ENCODE results near the gene PDCD2L. TPM values are rescaled to one million over a fixed set of nuclear protein-coding genes. Genes with fewer than 3 reads are reported as not detected.
"Not testable (repeated sequence)": the region's sequence is repeated elsewhere in the genome, so short reads cannot be mapped to it uniquely, and the experiment has no call there.

PDCD2L gene
- total and polyA plus RNA-seq, 4 donors: 5.6 to 12.3 (median 6.0) TPM

DNA sequence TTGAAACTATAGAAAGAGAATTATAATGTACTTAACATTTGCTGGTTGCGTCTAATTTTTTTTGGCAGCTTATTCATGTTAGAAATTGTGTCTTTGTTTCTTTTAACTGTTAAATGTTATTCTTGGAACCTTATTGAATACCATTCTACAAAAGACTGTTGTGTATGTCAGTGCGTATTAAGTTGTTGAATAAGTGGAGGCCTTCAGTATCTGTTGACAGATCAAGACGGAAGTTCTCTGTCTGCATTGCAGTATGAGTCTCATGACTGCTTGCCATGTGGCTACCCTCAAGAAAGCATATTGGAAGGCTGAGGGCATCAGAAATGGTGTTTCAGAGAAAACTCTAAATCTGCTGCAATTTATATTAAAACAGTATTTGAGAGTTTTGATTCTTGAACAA, 32.5 kb downstream of the PDCD2L start:
- no peak overlapping the region for H3K27ac ChIP-seq (ENCODE audit: low read depth in 1 of 2, low read length in 2 of 2)
- no peaks in the 10 kb centered on the region for H3K9me3 ChIP-seq (ENCODE audit: control insufficient read depth, low read length)
- 1 to 5% methylated on average over 3 of the region's 3 CpGs for WGBS, 2 donors
- H3K27me3 ChIP-seq (ENCODE audit: control insufficient read depth in 1 of 2, insufficient read depth in 2 of 2, low read length in 1 of 2): no peaks in the 10 kb centered on the region
- intact Hi-C loops (cut with DNase I): no loop called here
- H3K4me3 ChIP-seq (ENCODE audit: low read length in 2 of 2): no peak overlapping the region
- H3K36me3 ChIP-seq (ENCODE audit: control insufficient read depth in 1 of 2, insufficient read depth in 2 of 2, low read length in 1 of 2): peaks cover 0 to 2% of the 10 kb centered on the region in 2 donors
- H3K4me1 ChIP-seq (ENCODE audit: control insufficient read depth in 1 of 2, insufficient read depth in 2 of 2, low read length in 2 of 2): peaks cover 6 to 10% of the 10 kb centered on the region in 2 donors
- DNase-seq (no peak), ATAC-seq (ENCODE audit: low FRiP score) (no peak)

DNA sequence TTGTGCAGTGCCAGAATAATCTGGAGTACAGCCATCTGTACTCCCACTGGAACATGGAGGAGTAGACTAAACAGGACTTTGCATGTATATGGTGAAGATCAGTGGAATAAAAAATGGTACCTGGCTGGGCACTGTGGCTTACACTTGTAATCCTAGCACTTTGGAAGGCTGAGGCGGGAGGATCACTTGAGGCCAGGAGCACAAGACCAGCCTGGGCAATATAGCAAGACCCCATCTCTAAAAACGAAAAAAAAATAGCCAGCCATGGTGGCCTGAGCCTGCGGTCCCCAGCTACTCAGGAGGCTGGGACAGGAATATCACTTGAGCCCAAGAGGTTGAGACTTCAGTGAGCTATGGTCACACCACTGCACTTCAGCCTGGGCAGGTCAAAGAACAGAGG, 44.0 kb downstream of the PDCD2L start:
- Histone ChIP-seq H3K4me1 (ENCODE audit: control insufficient read depth in 1 of 2, insufficient read depth in 2 of 2, low read length in 2 of 2) (peaks cover 0 to 3% of the 10 kb centered on the region in 2 donors), H3K9me3 (ENCODE audit: control insufficient read depth, low read length) (no peaks in the 10 kb centered on the region), H3K27ac (ENCODE audit: low read depth in 1 of 2, low read length in 2 of 2) (no peak overlapping the region), H3K36me3 (ENCODE audit: control insufficient read depth in 1 of 2, insufficient read depth in 2 of 2, low read length in 1 of 2) (peaks cover 9 to 10% of the 10 kb centered on the region in 2 donors), H3K4me3 (ENCODE audit: low read length in 2 of 2) (no peak overlapping the region), H3K27me3 (ENCODE audit: control insufficient read depth in 1 of 2, insufficient read depth in 2 of 2, low read length in 1 of 2) (no peaks in the 10 kb centered on the region)
- DNase-seq (no peak), ATAC-seq (ENCODE audit: low FRiP score) (no peak)
- intact Hi-C loops (cut with DNase I): no loop called here
- 96 to 100% methylated on average over 3 of the region's 3 CpGs for WGBS, 2 donors

DNA sequence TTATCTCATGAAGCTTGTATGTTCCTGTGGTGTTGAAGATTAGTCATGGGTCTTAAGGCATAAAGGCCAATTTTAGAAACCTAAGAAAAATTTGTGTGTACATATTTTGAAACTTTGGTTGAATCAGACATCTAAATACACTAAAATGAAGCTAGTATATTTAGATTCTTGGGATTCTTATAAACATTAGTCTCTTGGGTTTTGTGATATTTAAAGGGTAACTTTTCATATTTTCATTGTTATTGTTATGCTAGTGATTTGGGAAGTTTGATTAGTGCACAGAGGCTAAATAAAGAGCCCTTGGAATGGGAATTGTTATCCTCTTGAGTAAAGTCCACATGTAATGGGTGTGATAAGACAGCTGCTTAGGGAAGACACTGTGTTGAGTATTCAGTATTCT, 48.5 kb downstream of the PDCD2L start:
- DNase-seq: no peak
- intact Hi-C loops (cut with DNase I): no loop called here
- H3K9me3 ChIP-seq (ENCODE audit: control insufficient read depth, low read length): no peaks in the 10 kb centered on the region
- H3K4me1 ChIP-seq (ENCODE audit: control insufficient read depth in 1 of 2, insufficient read depth in 2 of 2, low read length in 2 of 2): peaks cover 2 to 7% of the 10 kb centered on the region in 2 donors
- H3K27me3 ChIP-seq (ENCODE audit: control insufficient read depth in 1 of 2, insufficient read depth in 2 of 2, low read length in 1 of 2): no peaks in the 10 kb centered on the region
- no peak for ATAC-seq (ENCODE audit: low FRiP score)
- no peak overlapping the region for H3K4me3 ChIP-seq (ENCODE audit: low read length in 2 of 2)
- peak overlapping the region in 1 of 2 donors; percentile 82 for H3K27ac ChIP-seq (ENCODE audit: low read depth in 1 of 2, low read length in 2 of 2)
- H3K36me3 ChIP-seq (ENCODE audit: control insufficient read depth in 1 of 2, insufficient read depth in 2 of 2, low read length in 1 of 2): peaks cover 2 to 3% of the 10 kb centered on the region in 2 donors

DNA sequence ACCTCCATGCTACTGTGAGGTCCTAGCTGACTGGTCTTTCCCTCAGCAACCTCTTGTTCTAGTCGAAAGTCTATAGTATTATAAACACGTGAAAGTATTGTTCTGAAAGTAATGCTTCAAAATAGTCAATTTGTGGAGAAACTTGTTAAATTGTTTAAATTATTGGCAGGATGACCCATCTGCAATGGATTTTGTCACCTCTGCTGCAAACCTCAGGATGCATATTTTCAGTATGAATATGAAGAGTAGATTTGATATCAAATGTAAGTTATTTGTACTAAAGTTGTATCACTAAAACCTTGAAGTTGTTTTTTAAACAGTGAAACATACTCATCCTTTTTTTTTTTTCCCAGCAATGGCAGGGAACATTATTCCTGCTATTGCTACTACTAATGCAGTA, 49.9 kb downstream of the PDCD2L start:
- WGBS, 2 donors: 77 to 84% methylated on average over 2 of the region's 2 CpGs
- intact Hi-C loops (cut with DNase I): no loop called here
- H3K36me3 ChIP-seq (ENCODE audit: control insufficient read depth in 1 of 2, insufficient read depth in 2 of 2, low read length in 1 of 2): peaks cover 3 to 4% of the 10 kb centered on the region in 2 donors
- peak overlapping the region; percentile 39 to 82 for H3K27ac ChIP-seq (ENCODE audit: low read depth in 1 of 2, low read length in 2 of 2)
- ATAC-seq (ENCODE audit: low FRiP score): no peak
- peaks cover 2 to 10% of the 10 kb centered on the region in 2 donors for H3K4me1 ChIP-seq (ENCODE audit: control insufficient read depth in 1 of 2, insufficient read depth in 2 of 2, low read length in 2 of 2)
- H3K9me3 ChIP-seq (ENCODE audit: control insufficient read depth, low read length): no peaks in the 10 kb centered on the region
- no peaks in the 10 kb centered on the region for H3K27me3 ChIP-seq (ENCODE audit: control insufficient read depth in 1 of 2, insufficient read depth in 2 of 2, low read length in 1 of 2)
- no peak for DNase-seq
- no peak overlapping the region for H3K4me3 ChIP-seq (ENCODE audit: low read length in 2 of 2)

DNA sequence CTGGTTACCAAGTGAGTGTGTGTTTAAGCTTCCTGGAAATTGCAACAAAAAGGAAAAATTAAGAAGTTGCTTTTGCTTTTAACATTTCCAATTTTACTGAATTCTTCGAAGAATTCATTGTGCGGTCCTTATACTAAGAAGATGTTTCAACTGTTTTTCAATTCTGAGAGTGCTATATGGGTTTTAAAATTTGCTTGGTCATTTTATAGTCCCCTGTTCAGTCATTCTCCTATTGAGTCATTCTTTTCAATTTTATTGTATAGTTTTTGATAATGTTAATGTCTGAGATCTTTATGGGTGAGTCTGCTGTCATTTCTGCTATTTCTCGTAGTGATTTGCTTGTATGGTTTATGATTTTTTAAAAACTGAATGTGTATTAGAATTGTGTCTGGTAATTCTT, 50.5 kb downstream of the PDCD2L start:
- no peak overlapping the region for H3K4me3 ChIP-seq (ENCODE audit: low read length in 2 of 2)
- 90 to 91% methylated on average over 3 of the region's 3 CpGs for WGBS, 2 donors
- H3K36me3 ChIP-seq (ENCODE audit: control insufficient read depth in 1 of 2, insufficient read depth in 2 of 2, low read length in 1 of 2): peaks cover 3 to 6% of the 10 kb centered on the region in 2 donors
- ATAC-seq (ENCODE audit: low FRiP score) (no peak), DNase-seq (no peak)
- no peak overlapping the region for H3K27ac ChIP-seq (ENCODE audit: low read depth in 1 of 2, low read length in 2 of 2)
- no peaks in the 10 kb centered on the region for H3K9me3 ChIP-seq (ENCODE audit: control insufficient read depth, low read length)
- H3K27me3 ChIP-seq (ENCODE audit: control insufficient read depth in 1 of 2, insufficient read depth in 2 of 2, low read length in 1 of 2): no peaks in the 10 kb centered on the region
- intact Hi-C loops (cut with DNase I): no loop called here
- H3K4me1 ChIP-seq (ENCODE audit: control insufficient read depth in 1 of 2, insufficient read depth in 2 of 2, low read length in 2 of 2): peaks cover 2 to 14% of the 10 kb centered on the region in 2 donors

DNA sequence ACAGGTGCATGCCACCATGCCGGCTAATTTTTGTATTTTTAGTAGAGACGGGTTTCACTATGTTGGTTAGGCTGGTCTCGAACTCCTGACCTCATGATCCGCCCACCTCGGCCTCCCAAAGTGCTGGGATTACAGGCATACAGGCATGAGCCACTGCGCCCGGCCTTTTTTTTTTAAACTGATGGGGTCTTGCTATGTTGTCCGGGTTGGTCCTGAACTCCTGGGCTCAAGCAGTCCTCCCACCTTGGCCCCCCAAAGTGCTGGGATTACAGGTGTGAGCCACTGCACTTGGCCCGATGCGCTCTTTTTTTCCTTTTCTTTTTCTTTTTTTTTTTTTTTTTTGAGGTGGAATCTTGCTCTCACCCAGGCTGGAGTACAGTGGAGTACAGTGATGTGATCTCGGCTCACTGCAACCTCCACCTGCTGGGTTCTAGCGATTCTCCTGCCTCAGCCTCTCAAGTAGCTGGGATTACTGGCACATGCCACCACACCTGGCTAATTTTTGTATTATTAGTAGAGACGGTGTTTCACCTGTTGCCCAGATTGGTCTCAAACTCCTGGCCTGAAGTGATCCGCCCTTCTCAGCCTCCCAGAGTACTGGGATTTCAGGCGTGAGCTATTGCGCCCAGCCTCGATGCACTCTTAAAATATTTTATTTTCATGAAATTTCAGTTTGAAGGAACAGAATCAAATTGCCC, 51.7 kb downstream of the PDCD2L start:
- ATAC-seq (ENCODE audit: low FRiP score); H3K36me3 ChIP-seq (ENCODE audit: control insufficient read depth in 1 of 2, insufficient read depth in 2 of 2, low read length in 1 of 2); H3K27ac ChIP-seq (ENCODE audit: low read depth in 1 of 2, low read length in 2 of 2); H3K4me3 ChIP-seq (ENCODE audit: low read length in 2 of 2); H3K9me3 ChIP-seq (ENCODE audit: control insufficient read depth, low read length); H3K27me3 ChIP-seq (ENCODE audit: control insufficient read depth in 1 of 2, insufficient read depth in 2 of 2, low read length in 1 of 2); intact Hi-C loops (cut with DNase I); DNase-seq: not testable (repeated sequence)
- 91 to 92% methylated on average over 17 of the region's 17 CpGs for WGBS, 2 donors
- peaks cover 2 to 23% of the 10 kb centered on the region in 2 donors for H3K4me1 ChIP-seq (ENCODE audit: control insufficient read depth in 1 of 2, insufficient read depth in 2 of 2, low read length in 2 of 2)

DNA sequence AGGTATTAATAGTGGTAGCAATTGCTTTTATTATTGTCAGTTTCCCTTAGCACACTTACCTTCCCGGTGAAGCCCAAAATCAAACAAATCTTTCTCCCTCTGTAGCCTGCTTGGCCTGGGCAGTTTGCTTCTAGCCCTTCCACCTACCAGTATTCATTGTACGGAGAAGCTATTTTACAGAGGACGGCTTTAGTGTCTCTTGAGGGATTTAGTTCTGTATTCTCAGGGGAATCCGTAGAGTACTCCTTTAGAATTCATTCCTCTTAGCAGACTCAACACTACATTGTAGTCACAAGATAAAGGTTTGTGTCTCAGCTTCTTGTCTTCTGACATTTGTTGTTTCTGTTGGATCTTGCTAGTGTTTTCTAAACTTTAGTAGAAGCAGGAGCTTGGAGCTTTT, 53.2 kb downstream of the PDCD2L start:
- DNase-seq (no peak), ATAC-seq (ENCODE audit: low FRiP score) (no peak)
- Histone ChIP-seq H3K4me1 (ENCODE audit: control insufficient read depth in 1 of 2, insufficient read depth in 2 of 2, low read length in 2 of 2) (peaks cover 6 to 26% of the 10 kb centered on the region in 2 donors), H3K27me3 (ENCODE audit: control insufficient read depth in 1 of 2, insufficient read depth in 2 of 2, low read length in 1 of 2) (no peaks in the 10 kb centered on the region), H3K27ac (ENCODE audit: low read depth in 1 of 2, low read length in 2 of 2) (peak overlapping the region in 1 of 2 donors; percentile 51), H3K4me3 (ENCODE audit: low read length in 2 of 2) (no peak overlapping the region), H3K36me3 (ENCODE audit: control insufficient read depth in 1 of 2, insufficient read depth in 2 of 2, low read length in 1 of 2) (peaks cover 0 to 8% of the 10 kb centered on the region in 2 donors), H3K9me3 (ENCODE audit: control insufficient read depth, low read length) (no peaks in the 10 kb centered on the region)
- 11 to 12% methylated on average over 4 of the region's 4 CpGs for WGBS, 2 donors
- intact Hi-C loops (cut with DNase I): no loop called here

DNA sequence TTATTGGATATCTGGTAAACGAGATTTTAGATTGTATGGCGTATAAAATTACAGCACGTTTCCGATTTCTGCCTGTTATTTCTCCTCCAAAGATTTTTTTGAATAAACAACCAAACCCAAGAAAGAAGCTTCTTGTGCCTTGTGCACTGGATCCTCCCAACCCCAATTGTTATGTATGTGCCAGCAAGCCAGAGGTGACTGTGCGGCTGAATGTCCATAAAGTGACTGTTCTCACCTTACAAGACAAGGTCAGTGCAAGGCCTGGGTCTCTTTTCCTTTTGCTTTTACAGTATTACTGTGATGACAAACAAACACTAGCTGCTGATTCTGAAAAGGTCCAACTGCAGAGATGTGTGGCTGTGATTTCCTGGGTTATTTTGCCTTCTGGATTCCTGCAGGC, 54.5 kb downstream of the PDCD2L start:
- Histone ChIP-seq H3K4me3 (ENCODE audit: low read length in 2 of 2) (no peak overlapping the region), H3K4me1 (ENCODE audit: control insufficient read depth in 1 of 2, insufficient read depth in 2 of 2, low read length in 2 of 2) (peaks cover 8 to 26% of the 10 kb centered on the region in 2 donors), H3K27ac (ENCODE audit: low read depth in 1 of 2, low read length in 2 of 2) (peak overlapping the region in 1 of 2 donors; percentile 54), H3K36me3 (ENCODE audit: control insufficient read depth in 1 of 2, insufficient read depth in 2 of 2, low read length in 1 of 2) (peaks cover 0 to 12% of the 10 kb centered on the region in 2 donors), H3K9me3 (ENCODE audit: control insufficient read depth, low read length) (no peaks in the 10 kb centered on the region), H3K27me3 (ENCODE audit: control insufficient read depth in 1 of 2, insufficient read depth in 2 of 2, low read length in 1 of 2) (no peaks in the 10 kb centered on the region)
- intact Hi-C loops (cut with DNase I): no loop called here
- WGBS, 2 donors: 73 to 78% methylated on average over 5 of the region's 5 CpGs
- no peak for DNase-seq
- no peak for ATAC-seq (ENCODE audit: low FRiP score)

GRCh38 chr19:34459614-34460013, 55.4 kb downstream of the PDCD2L start:
- 80 to 85% methylated on average over 2 of the region's 2 CpGs for WGBS, 2 donors
- DNase-seq (no peak), ATAC-seq (ENCODE audit: low FRiP score) (no peak)
- Histone ChIP-seq H3K4me3 (ENCODE audit: low read length in 2 of 2) (no peak overlapping the region), H3K27ac (ENCODE audit: low read depth in 1 of 2, low read length in 2 of 2) (peak overlapping the region; percentile 49 to 67), H3K4me1 (ENCODE audit: control insufficient read depth in 1 of 2, insufficient read depth in 2 of 2, low read length in 2 of 2) (peaks cover 8 to 22% of the 10 kb centered on the region in 2 donors), H3K27me3 (ENCODE audit: control insufficient read depth in 1 of 2, insufficient read depth in 2 of 2, low read length in 1 of 2) (no peaks in the 10 kb centered on the region), H3K36me3 (ENCODE audit: control insufficient read depth in 1 of 2, insufficient read depth in 2 of 2, low read length in 1 of 2) (peaks cover 0 to 12% of the 10 kb centered on the region in 2 donors), H3K9me3 (ENCODE audit: control insufficient read depth, low read length) (no peaks in the 10 kb centered on the region)
- intact Hi-C loops (cut with DNase I): no loop called here

All from aorta (tissue), 5 donors.